HepG2 (cell line): ENCODE measurements around the gene TRAF3. TPM values are rescaled to one million over a fixed set of nuclear protein-coding genes. Genes with fewer than 3 reads are reported as not detected.

ENCODE experiments used
- ATAC-seq: fragments of 200-7000 bp; cut with Tn5 transposase; 3 replicates; pipeline ENCODE4 v1.9.1; 2020; ENCODE audit warnings: mild to moderate bottlenecking, moderate library complexity
- BruUV-seq: library from RNA; stranded (reverse); fragments of 400-500 nt; replicated peaks from 2 replicates; lab custom pipeline; 2021; lab: Mats Ljungman, UMichigan
- CTCF ChIA-PET: fragments of 300-600 bp; formaldehyde crosslinking; extraction: SDS; loops from one replicate; lab custom pipeline; 2021; ENCODE audit warnings: low total read pairs, inconsistent platforms, low intra/inter-chr PET ratio; lab: Yijun Ruan, JAX
- POLR2A ChIA-PET: fragments of 350-600 bp; sonication (Branson Sonifier 250); formaldehyde crosslinking; loops from one replicate; lab custom pipeline; 2020; ENCODE audit warnings: antibody characterized with exemption, inconsistent platforms; lab: Yijun Ruan, JAX
- DNase-seq: peaks from one replicate; pipeline ENCODE4 v3.0.0-alpha.2; 2015; ENCODE audit warnings: low spot score
- FAIRE-seq: peaks from 3 replicates; lab custom pipeline; 2011; peaks lifted over from hg19 to GRCh38; lab: Jason Lieb, UNC
- H2AFZ ChIP-seq: one replicate; pipeline ENCODE4 v1.6.1; 2011; ENCODE audit warnings: low read length, inconsistent platforms
- H3K27ac ChIP-seq: fragments of 300-600 bp; 3 replicates; pipeline ENCODE4 v1.8.0; 2011; ENCODE audit warnings: mixed run types, mild to moderate bottlenecking, mixed read lengths, low read length, inconsistent platforms; ENCODE audit not compliant: insufficient read depth; ENCODE audit errors: extremely low read length
- H3K27me3 ChIP-seq, 2 experiments: fragments of 200-600 bp in 1 of 2; 2 replicates in 1 of 2; 3 replicates in 1 of 2; pipeline versions ENCODE4 v1.6.0 to v1.8.0; 2011; ENCODE audit warnings: low read length in 2 of 2, mild to moderate bottlenecking in 2 of 2, moderate library complexity in 2 of 2, inconsistent platforms in 1 of 2; ENCODE audit not compliant: insufficient read depth in 2 of 2, control insufficient read depth in 1 of 2
- H3K36me3 ChIP-seq, 2 experiments: fragments of 200-600 bp in 1 of 2; replicated peaks in 1 of 2; 2 replicates in 1 of 2; 3 replicates in 1 of 2; pipeline versions ENCODE4 v1.5.1 to v1.8.0; 2011; ENCODE audit warnings: low read length in 2 of 2, inconsistent platforms in 1 of 2; ENCODE audit not compliant: insufficient read depth in 2 of 2, control insufficient read depth in 1 of 2
- H3K4me1 ChIP-seq: 2 replicates; pipeline ENCODE4 v1.5.1; 2012; ENCODE audit warnings: low read length, inconsistent platforms; ENCODE audit not compliant: insufficient read depth
- H3K4me2 ChIP-seq: 2 replicates; pipeline ENCODE4 v1.6.0; 2011; ENCODE audit warnings: low read depth, low read length, inconsistent platforms
- H3K4me3 ChIP-seq, 3 experiments: fragments of 200-600 bp in 1 of 3; sonication (generic), shearing (Covaris generic) in 1 of 3; replicated peaks in 1 of 3; 2 replicates each; pipeline ENCODE4 v1.5.1; 2011 to 2016; ENCODE audit warnings: low read length in 3 of 3, inconsistent platforms in 2 of 3, low read depth in 2 of 3, mild to moderate bottlenecking in 2 of 3, control low read depth in 1 of 3, mixed read lengths in 1 of 3; ENCODE audit not compliant: insufficient read depth in 1 of 3
- H3K79me2 ChIP-seq: one replicate; pipeline ENCODE4 v1.6.1; 2011; ENCODE audit warnings: low read length, inconsistent platforms; ENCODE audit not compliant: insufficient read depth
- H3K9ac ChIP-seq: 2 replicates; pipeline ENCODE4 v1.6.0; 2011; ENCODE audit warnings: mild to moderate bottlenecking, low read depth, low read length, inconsistent platforms; ENCODE audit not compliant: insufficient read depth
- H3K9me3 ChIP-seq: 2 replicates; pipeline ENCODE4 v1.5.1; 2012; ENCODE audit warnings: mild to moderate bottlenecking, low read length
- H4K20me1 ChIP-seq: 2 replicates; pipeline ENCODE4 v1.6.0; 2011; ENCODE audit warnings: inconsistent platforms, mild to moderate bottlenecking, low read length, moderate library complexity; ENCODE audit not compliant: insufficient read depth
- CBX2 ChIP-seq, 2 experiments: fragments of 200-600 bp in 1 of 2; sonication (generic); formaldehyde crosslinking in 1 of 2; IDR thresholded peaks; 2 replicates each; pipeline versions ENCODE4 v1.7.0 to v1.8.1; 2018 to 2022; ENCODE audit warnings: low read depth in 2 of 2, low read length in 1 of 2, mild to moderate bottlenecking in 1 of 2, missing genetic modification reagents in 1 of 2
- ELF1 ChIP-seq: sonication (generic); formaldehyde crosslinking; IDR thresholded peaks from 2 replicates; pipeline ENCODE4 v1.4.0; 2020; ENCODE audit warnings: missing genetic modification reagents
- ESRRA ChIP-seq: sonication (generic); formaldehyde crosslinking; IDR thresholded peaks from 2 replicates; pipeline ENCODE4 v1.5.1; 2020; ENCODE audit warnings: mild to moderate bottlenecking, low read depth, missing genetic modification reagents
- IKZF1 ChIP-seq: fragments of 450-650 bp; IDR thresholded peaks from 2 replicates; pipeline ENCODE4 v1.7.1; 2016
- MATR3 ChIP-seq: sonication (generic); formaldehyde crosslinking; IDR thresholded peaks from 2 replicates; pipeline ENCODE4 v1.4.0; 2020; ENCODE audit warnings: missing genetic modification reagents
- MEF2D ChIP-seq: sonication (generic); formaldehyde crosslinking; IDR thresholded peaks from 2 replicates; pipeline ENCODE4 v1.5.1; 2020; ENCODE audit warnings: mild to moderate bottlenecking, missing genetic modification reagents
- MXI1 ChIP-seq: IDR thresholded peaks from 3 replicates; pipeline ENCODE4 v1.6.1; 2012; ENCODE audit warnings: low read depth, low read length, inconsistent platforms, borderline replicate concordance
- NR2C2 ChIP-seq: sonication (generic); formaldehyde crosslinking; IDR thresholded peaks from 2 replicates; pipeline ENCODE4 v1.4.0; 2020; ENCODE audit warnings: missing genetic modification reagents, mild to moderate bottlenecking, moderate library complexity, borderline replicate concordance
- POGZ ChIP-seq: sonication (generic); formaldehyde crosslinking; IDR thresholded peaks from 2 replicates; pipeline ENCODE4 v1.4.0; 2020; ENCODE audit warnings: mild to moderate bottlenecking, missing genetic modification reagents
- POLR2AphosphoS2 ChIP-seq: IDR thresholded peaks from 2 replicates; pipeline ENCODE4 v1.6.1; 2011; ENCODE audit warnings: low read depth, low read length, improper control_type of control experiment
- PTBP1 ChIP-seq: fragments of 200-400 bp; formaldehyde crosslinking; IDR thresholded peaks from 2 replicates; pipeline ENCODE4 v1.6.1; 2018; ENCODE audit warnings: low read length, low read depth; ENCODE audit not compliant: poor library complexity, severe bottlenecking
- ZNF709 ChIP-seq: sonication (generic); formaldehyde crosslinking; IDR thresholded peaks from 2 replicates; pipeline ENCODE4 v1.5.0; 2020; ENCODE audit warnings: mild to moderate bottlenecking, missing genetic modification reagents
- WGBS: methylation state at CpG from one replicate; pipeline ENCODE4 v1.1.6; 2017; ENCODE audit warnings: low lambda C conversion rate; 5-methylcytosine and 5-hydroxymethylcytosine counted together
- in situ Hi-C: cut with HindIII; loops from 2 replicates; pipeline ENCODE4 v1.10.0; 2017; ENCODE audit warnings: low pct_unique_long_range_greater_than_20kb; ENCODE audit not compliant: extremely low pct_ligation_motif_present
- intact Hi-C: fragments of 100-400 bp; cut with micrococcal nuclease; formaldehyde crosslinking; loops from one replicate; pipeline ENCODE4 v1.10.0; 2022; ENCODE audit not compliant: unreplicated experiment
- polyA plus RNA-seq, 8 experiments: library from polyadenylated mRNA; depleted of rRNA in 3 of 8; stranded (reverse) in 7 of 8; unstranded in 1 of 8; fragments of >200 nt; fragmentation: Illumina TruSeq in 4 of 8; extraction: Trizol in 4 of 8; gene quantifications; 2 replicates each; pipeline versions ENCODE4 v1.2.1 to v1.2.3, GENCODE V29; 2011 to 2016; ENCODE audit warnings: low read depth in 4 of 8, missing spikeins in 1 of 8, mixed read lengths in 1 of 8; ENCODE audit not compliant: insufficient read depth in 1 of 8
- total RNA-seq, 5 experiments: library from RNA; depleted of rRNA; stranded (reverse); fragments of >200 nt; fragmentation: Illumina TruSeq; extraction: Trizol; gene quantifications; 2 replicates each; pipeline ENCODE4 v1.2.3, GENCODE V29; 2016; ENCODE audit warnings: low read depth in 1 of 5
- TF ChIP-seq, protein P1 (sequence below): sonication (generic); formaldehyde crosslinking; IDR thresholded peaks from 2 replicates; pipeline ENCODE4 v1.8.0; 2022; ENCODE audit warnings: missing genetic modification reagents, mild to moderate bottlenecking, borderline replicate concordance
- TF ChIP-seq, protein P2 (sequence below): sonication (generic); formaldehyde crosslinking; IDR thresholded peaks from 2 replicates; pipeline ENCODE4 v1.5.0; 2020; ENCODE audit warnings: mild to moderate bottlenecking, missing genetic modification reagents
- TF ChIP-seq, protein P3 (sequence below): sonication (generic); formaldehyde crosslinking; IDR thresholded peaks from 2 replicates; pipeline ENCODE4 v1.5.0; 2020; ENCODE audit warnings: missing genetic modification reagents, mild to moderate bottlenecking, borderline replicate concordance

The TRAF3 gene
- total and polyA plus RNA-seq, 2 of the 13 experiments (the other 11 are each of a cell fraction or from before 2014, with no cell fraction given): 6.9 to 12.2 TPM

DNA sequence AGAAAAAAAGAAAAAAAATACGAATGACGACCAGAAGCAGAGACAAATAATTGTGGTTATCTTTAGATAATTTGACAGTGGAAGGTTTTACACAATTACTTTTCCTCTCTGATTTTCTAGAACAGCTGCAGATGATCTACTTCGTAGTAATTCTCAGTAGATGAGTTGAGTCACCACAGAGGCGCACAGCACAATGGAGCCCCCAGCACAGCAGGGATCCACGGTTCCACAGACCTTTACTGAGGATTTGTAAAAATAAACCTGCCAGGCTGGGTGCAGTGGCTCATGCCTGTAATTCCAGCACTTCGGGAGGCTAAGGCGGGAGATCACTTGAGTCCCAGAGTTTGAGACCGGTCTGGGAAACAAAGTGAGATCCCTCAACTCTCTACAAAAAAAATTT lies 174.6 kb downstream of the TRAF3 start (continued):
- TF ChIP-seq PTBP1 (no peak), ZNF709 (CRISPR knock-in tag) (no peak)

DNA sequence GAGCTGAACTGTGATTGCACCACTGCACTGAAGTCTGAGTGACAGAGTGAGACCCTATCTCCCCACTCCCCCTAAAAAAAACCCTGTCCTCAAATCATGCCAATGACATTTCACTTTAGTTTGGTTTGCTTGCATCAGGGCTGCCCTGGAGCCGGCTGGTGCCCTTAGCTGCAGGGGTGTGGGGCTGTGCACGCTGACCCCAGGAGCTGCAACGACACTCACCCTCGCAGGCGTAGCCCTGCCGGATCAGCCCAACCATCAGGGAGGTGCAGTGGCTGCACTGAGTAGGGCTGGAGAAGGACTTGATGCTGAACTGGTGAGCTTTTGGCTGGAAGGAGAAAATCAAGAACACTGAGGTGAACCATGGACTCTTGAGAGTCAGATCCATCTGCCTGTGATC lies 175.0 kb downstream of the TRAF3 start:
- CTCF ChIA-PET: no interaction called here
- no peak overlapping the region for H3K9ac ChIP-seq
- H3K9me3 ChIP-seq: no peaks in the 10 kb centered on the region
- no peaks in the 10 kb centered on the region for H3K4me1 ChIP-seq
- no peak overlapping the region for H3K27ac ChIP-seq
- TF ChIP-seq, protein P1, sequence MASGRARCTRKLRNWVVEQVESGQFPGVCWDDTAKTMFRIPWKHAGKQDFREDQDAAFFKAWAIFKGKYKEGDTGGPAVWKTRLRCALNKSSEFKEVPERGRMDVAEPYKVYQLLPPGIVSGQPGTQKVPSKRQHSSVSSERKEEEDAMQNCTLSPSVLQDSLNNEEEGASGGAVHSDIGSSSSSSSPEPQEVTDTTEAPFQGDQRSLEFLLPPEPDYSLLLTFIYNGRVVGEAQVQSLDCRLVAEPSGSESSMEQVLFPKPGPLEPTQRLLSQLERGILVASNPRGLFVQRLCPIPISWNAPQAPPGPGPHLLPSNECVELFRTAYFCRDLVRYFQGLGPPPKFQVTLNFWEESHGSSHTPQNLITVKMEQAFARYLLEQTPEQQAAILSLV (CRISPR knock-in tag): no peak
- TF ChIP-seq, protein P2, sequence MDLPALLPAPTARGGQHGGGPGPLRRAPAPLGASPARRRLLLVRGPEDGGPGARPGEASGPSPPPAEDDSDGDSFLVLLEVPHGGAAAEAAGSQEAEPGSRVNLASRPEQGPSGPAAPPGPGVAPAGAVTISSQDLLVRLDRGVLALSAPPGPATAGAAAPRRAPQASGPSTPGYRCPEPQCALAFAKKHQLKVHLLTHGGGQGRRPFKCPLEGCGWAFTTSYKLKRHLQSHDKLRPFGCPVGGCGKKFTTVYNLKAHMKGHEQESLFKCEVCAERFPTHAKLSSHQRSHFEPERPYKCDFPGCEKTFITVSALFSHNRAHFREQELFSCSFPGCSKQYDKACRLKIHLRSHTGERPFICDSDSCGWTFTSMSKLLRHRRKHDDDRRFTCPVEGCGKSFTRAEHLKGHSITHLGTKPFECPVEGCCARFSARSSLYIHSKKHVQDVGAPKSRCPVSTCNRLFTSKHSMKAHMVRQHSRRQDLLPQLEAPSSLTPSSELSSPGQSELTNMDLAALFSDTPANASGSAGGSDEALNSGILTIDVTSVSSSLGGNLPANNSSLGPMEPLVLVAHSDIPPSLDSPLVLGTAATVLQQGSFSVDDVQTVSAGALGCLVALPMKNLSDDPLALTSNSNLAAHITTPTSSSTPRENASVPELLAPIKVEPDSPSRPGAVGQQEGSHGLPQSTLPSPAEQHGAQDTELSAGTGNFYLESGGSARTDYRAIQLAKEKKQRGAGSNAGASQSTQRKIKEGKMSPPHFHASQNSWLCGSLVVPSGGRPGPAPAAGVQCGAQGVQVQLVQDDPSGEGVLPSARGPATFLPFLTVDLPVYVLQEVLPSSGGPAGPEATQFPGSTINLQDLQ: no peak
- TF ChIP-seq ESRRA (no peak), IKZF1 (no peak), CBX2 (IDR thresholded peaks at IDR 0.05; ENCODE audit: low read depth, low read length) (no peak), CBX2 (CRISPR knock-in tag; IDR thresholded peaks at IDR 0.05; ENCODE audit: low read depth) (no peak), MEF2D (CRISPR knock-in tag) (no peak), ELF1 (CRISPR knock-in tag) (no peak), POLR2AphosphoS2 (no peak), NR2C2 (CRISPR knock-in tag) (no peak), POGZ (no peak), MATR3 (no peak), MXI1 (no peak)
- TF ChIP-seq, protein P3, sequence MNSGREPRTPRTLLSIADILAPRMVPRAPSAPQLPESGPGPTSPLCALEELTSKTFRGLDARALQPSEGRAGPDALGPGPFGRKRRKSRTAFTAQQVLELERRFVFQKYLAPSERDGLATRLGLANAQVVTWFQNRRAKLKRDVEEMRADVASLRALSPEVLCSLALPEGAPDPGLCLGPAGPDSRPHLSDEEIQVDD: no peak
- FAIRE-seq (no peak), ATAC-seq (no peak), DNase-seq (no peak)
- H3K36me3 ChIP-seq: peaks cover 24 to 47% of the 10 kb centered on the region in 2 experiments
- no peaks in the 10 kb centered on the region for H4K20me1 ChIP-seq
- BruUV-seq: no TSS peak
- H2AFZ ChIP-seq: no peak overlapping the region
- in situ Hi-C loops (no loop called here), intact Hi-C loops (no loop called here)
- no peak overlapping the region for H3K4me3 ChIP-seq
- POLR2A ChIA-PET: no interaction called here
- WGBS: no CpG with 5 or more reads among the region's 6 CpGs
- no peak overlapping the region for H3K4me2 ChIP-seq
- H3K27me3 ChIP-seq: no peaks in the 10 kb centered on the region
- H3K79me2 ChIP-seq: no peaks in the 10 kb centered on the region
